Measurements from ENCODE around the gene ZNF566.
"Not testable (repeated sequence)": the region's sequence is repeated elsewhere in the genome, so short reads cannot be mapped to it uniquely, and the experiment has no call there.

ZNF566 gene

GRCh38 chr19:36492689-36493453 is 3.5 kb upstream of the ZNF566 start:
- not testable (repeated sequence) for H3K9me3 ChIP-seq (ENCODE audit: low read length); H3K27ac ChIP-seq (ENCODE audit: low read depth, low read length); H3K27me3 ChIP-seq (ENCODE audit: control insufficient read depth in 1 of 2, insufficient read depth in 2 of 2, low read length in 2 of 2); H3K4me3 ChIP-seq (ENCODE audit: low read depth in 1 of 2, low read length in 2 of 2); H3K9ac ChIP-seq (ENCODE audit: low read length); H3K36me3 ChIP-seq (ENCODE audit: insufficient read depth, low read length)
- H3K4me1 ChIP-seq (ENCODE audit: insufficient read depth, low read length): peaks cover 11% of the 10 kb centered on the region

GRCh38 chr19:36490846-36491245 is 1.5 kb upstream of the ZNF566 start:
- not testable (repeated sequence) for H3K9ac ChIP-seq (ENCODE audit: low read length); H3K27ac ChIP-seq (ENCODE audit: low read depth, low read length); H3K27me3 ChIP-seq (ENCODE audit: control insufficient read depth in 1 of 2, insufficient read depth in 2 of 2, low read length in 2 of 2); H3K9me3 ChIP-seq (ENCODE audit: low read length); H3K4me3 ChIP-seq (ENCODE audit: low read depth in 1 of 2, low read length in 2 of 2); H3K36me3 ChIP-seq (ENCODE audit: insufficient read depth, low read length)
- H3K4me1 ChIP-seq (ENCODE audit: insufficient read depth, low read length): peaks cover 12% of the 10 kb centered on the region

- Histone ChIP-seq H3K27me3 (ENCODE audit: control insufficient read depth in 1 of 2, insufficient read depth in 2 of 2, low read length in 2 of 2) (no peaks in the 10 kb centered on the region), H3K27ac (ENCODE audit: low read depth, low read length) (peak overlapping the region; percentile 91)
These were observed 607 bp upstream of the ZNF566 start for GRCh38 chr19:36489920-36490415.

GRCh38 chr19:36488846-36489117 is 579 bp downstream of the ZNF566 start:
- Histone ChIP-seq H3K9ac (ENCODE audit: low read length) (peak overlapping the region; percentile 78), H3K36me3 (ENCODE audit: insufficient read depth, low read length) (no peaks in the 10 kb centered on the region), H3K4me3 (ENCODE audit: low read depth in 1 of 2, low read length in 2 of 2) (peak overlapping the region; percentile 62 to 89), H3K4me1 (ENCODE audit: insufficient read depth, low read length) (peaks cover 12% of the 10 kb centered on the region), H3K27ac (ENCODE audit: low read depth, low read length) (peak overlapping the region; percentile 91), H3K9me3 (ENCODE audit: low read length) (no peaks in the 10 kb centered on the region), H3K27me3 (ENCODE audit: control insufficient read depth in 1 of 2, insufficient read depth in 2 of 2, low read length in 2 of 2) (no peaks in the 10 kb centered on the region)

More at GRCh38 chr19:36489920-36490415, 607 bp upstream of the ZNF566 start:
- peak overlapping the region; percentile 62 to 89 for H3K4me3 ChIP-seq (ENCODE audit: low read depth in 1 of 2, low read length in 2 of 2)
- no peaks in the 10 kb centered on the region for H3K36me3 ChIP-seq (ENCODE audit: insufficient read depth, low read length)
- no peaks in the 10 kb centered on the region for H3K9me3 ChIP-seq (ENCODE audit: low read length)
- peak overlapping the region; percentile 78 for H3K9ac ChIP-seq (ENCODE audit: low read length)
- peaks cover 12% of the 10 kb centered on the region for H3K4me1 ChIP-seq (ENCODE audit: insufficient read depth, low read length)

GRCh38 chr19:36488118-36488845 is 1.1 kb downstream of the ZNF566 start:
- Histone ChIP-seq H3K4me3 (ENCODE audit: low read depth in 1 of 2, low read length in 2 of 2) (peak overlapping the region; percentile 62 to 89), H3K27ac (ENCODE audit: low read depth, low read length) (peak overlapping the region; percentile 91), H3K4me1 (ENCODE audit: insufficient read depth, low read length) (peaks cover 12% of the 10 kb centered on the region), H3K9ac (ENCODE audit: low read length) (peak overlapping the region; percentile 78), H3K27me3 (ENCODE audit: control insufficient read depth in 1 of 2, insufficient read depth in 2 of 2, low read length in 2 of 2) (no peaks in the 10 kb centered on the region), H3K36me3 (ENCODE audit: insufficient read depth, low read length) (no peaks in the 10 kb centered on the region), H3K9me3 (ENCODE audit: low read length) (no peaks in the 10 kb centered on the region)

- Histone ChIP-seq H3K4me1 (ENCODE audit: insufficient read depth, low read length) (peaks cover 9% of the 10 kb centered on the region), H3K36me3 (ENCODE audit: insufficient read depth, low read length) (peaks cover 3% of the 10 kb centered on the region), H3K9ac (ENCODE audit: low read length) (no peak overlapping the region), H3K27ac (ENCODE audit: low read depth, low read length) (no peak overlapping the region), H3K4me3 (ENCODE audit: low read depth in 1 of 2, low read length in 2 of 2) (no peak overlapping the region), H3K27me3 (ENCODE audit: control insufficient read depth in 1 of 2, insufficient read depth in 2 of 2, low read length in 2 of 2) (no peaks in the 10 kb centered on the region), H3K9me3 (ENCODE audit: low read length) (no peaks in the 10 kb centered on the region)
These were observed 5.7 kb downstream of the ZNF566 start for GRCh38 chr19:36483653-36484052.

GRCh38 chr19:36482876-36483275 is 6.5 kb downstream of the ZNF566 start:
- no peak overlapping the region for H3K27ac ChIP-seq (ENCODE audit: low read depth, low read length)
- peaks cover 8% of the 10 kb centered on the region for H3K36me3 ChIP-seq (ENCODE audit: insufficient read depth, low read length)
- H3K4me3 ChIP-seq (ENCODE audit: low read depth in 1 of 2, low read length in 2 of 2): no peak overlapping the region
- no peaks in the 10 kb centered on the region for H3K9me3 ChIP-seq (ENCODE audit: low read length)
- H3K9ac ChIP-seq (ENCODE audit: low read length): no peak overlapping the region
- H3K4me1 ChIP-seq (ENCODE audit: insufficient read depth, low read length): peaks cover under 1% of the 10 kb centered on the region
- no peaks in the 10 kb centered on the region for H3K27me3 ChIP-seq (ENCODE audit: control insufficient read depth in 1 of 2, insufficient read depth in 2 of 2, low read length in 2 of 2)

GRCh38 chr19:36460046-36460445 is 29.3 kb downstream of the ZNF566 start:
- Histone ChIP-seq H3K36me3 (ENCODE audit: insufficient read depth, low read length) (peaks cover 3% of the 10 kb centered on the region), H3K27ac (ENCODE audit: low read depth, low read length) (no peak overlapping the region), H3K4me1 (ENCODE audit: insufficient read depth, low read length) (no peaks in the 10 kb centered on the region), H3K9me3 (ENCODE audit: low read length) (peaks cover 3% of the 10 kb centered on the region), H3K27me3 (ENCODE audit: control insufficient read depth in 1 of 2, insufficient read depth in 2 of 2, low read length in 2 of 2) (no peaks in the 10 kb centered on the region), H3K9ac (ENCODE audit: low read length) (no peak overlapping the region), H3K4me3 (ENCODE audit: low read depth in 1 of 2, low read length in 2 of 2) (no peak overlapping the region)

GRCh38 chr19:36456831-36457230 is 32.5 kb downstream of the ZNF566 start:
- no peaks in the 10 kb centered on the region for H3K9me3 ChIP-seq (ENCODE audit: low read length)
- no peaks in the 10 kb centered on the region for H3K27me3 ChIP-seq (ENCODE audit: control insufficient read depth in 1 of 2, insufficient read depth in 2 of 2, low read length in 2 of 2)
- peaks cover 7% of the 10 kb centered on the region for H3K36me3 ChIP-seq (ENCODE audit: insufficient read depth, low read length)
- H3K4me1 ChIP-seq (ENCODE audit: insufficient read depth, low read length): no peaks in the 10 kb centered on the region
- H3K27ac ChIP-seq (ENCODE audit: low read depth, low read length): no peak overlapping the region
- no peak overlapping the region for H3K9ac ChIP-seq (ENCODE audit: low read length)
- H3K4me3 ChIP-seq (ENCODE audit: low read depth in 1 of 2, low read length in 2 of 2): no peak overlapping the region

- Histone ChIP-seq H3K27me3 (ENCODE audit: control insufficient read depth in 1 of 2, insufficient read depth in 2 of 2, low read length in 2 of 2) (no peaks in the 10 kb centered on the region), H3K36me3 (ENCODE audit: insufficient read depth, low read length) (peaks cover 47% of the 10 kb centered on the region), H3K9ac (ENCODE audit: low read length) (no peak overlapping the region), H3K27ac (ENCODE audit: low read depth, low read length) (no peak overlapping the region), H3K4me3 (ENCODE audit: low read depth in 1 of 2, low read length in 2 of 2) (peak overlapping the region in 1 of 2 donors; percentile 20), H3K4me1 (ENCODE audit: insufficient read depth, low read length) (no peaks in the 10 kb centered on the region), H3K9me3 (ENCODE audit: low read length) (peaks cover 49% of the 10 kb centered on the region)
These were observed 40.2 kb downstream of the ZNF566 start for GRCh38 chr19:36449059-36449670.

GRCh38 chr19:36441339-36441738 is 48.0 kb downstream of the ZNF566 start:
- Histone ChIP-seq H3K36me3 (ENCODE audit: insufficient read depth, low read length) (peaks cover 7% of the 10 kb centered on the region), H3K4me1 (ENCODE audit: insufficient read depth, low read length) (no peaks in the 10 kb centered on the region), H3K9me3 (ENCODE audit: low read length) (peaks cover 18% of the 10 kb centered on the region), H3K9ac (ENCODE audit: low read length) (no peak overlapping the region), H3K27me3 (ENCODE audit: control insufficient read depth in 1 of 2, insufficient read depth in 2 of 2, low read length in 2 of 2) (no peaks in the 10 kb centered on the region), H3K4me3 (ENCODE audit: low read depth in 1 of 2, low read length in 2 of 2) (no peak overlapping the region), H3K27ac (ENCODE audit: low read depth, low read length) (no peak overlapping the region)

All from muscle layer of colon (tissue), 2 donors.